Measurements from ENCODE around the gene ANP32A.

ANP32A gene

GRCh38 chr15:68800875-68801274, 19.8 kb downstream of the ANP32A start:
- no peak for DNase-seq

GRCh38 chr15:68798346-68799094, 22.2 kb downstream of the ANP32A start:
- peak in 2 of 56 donors; percentile 21 to 25 for DNase-seq

DNA sequence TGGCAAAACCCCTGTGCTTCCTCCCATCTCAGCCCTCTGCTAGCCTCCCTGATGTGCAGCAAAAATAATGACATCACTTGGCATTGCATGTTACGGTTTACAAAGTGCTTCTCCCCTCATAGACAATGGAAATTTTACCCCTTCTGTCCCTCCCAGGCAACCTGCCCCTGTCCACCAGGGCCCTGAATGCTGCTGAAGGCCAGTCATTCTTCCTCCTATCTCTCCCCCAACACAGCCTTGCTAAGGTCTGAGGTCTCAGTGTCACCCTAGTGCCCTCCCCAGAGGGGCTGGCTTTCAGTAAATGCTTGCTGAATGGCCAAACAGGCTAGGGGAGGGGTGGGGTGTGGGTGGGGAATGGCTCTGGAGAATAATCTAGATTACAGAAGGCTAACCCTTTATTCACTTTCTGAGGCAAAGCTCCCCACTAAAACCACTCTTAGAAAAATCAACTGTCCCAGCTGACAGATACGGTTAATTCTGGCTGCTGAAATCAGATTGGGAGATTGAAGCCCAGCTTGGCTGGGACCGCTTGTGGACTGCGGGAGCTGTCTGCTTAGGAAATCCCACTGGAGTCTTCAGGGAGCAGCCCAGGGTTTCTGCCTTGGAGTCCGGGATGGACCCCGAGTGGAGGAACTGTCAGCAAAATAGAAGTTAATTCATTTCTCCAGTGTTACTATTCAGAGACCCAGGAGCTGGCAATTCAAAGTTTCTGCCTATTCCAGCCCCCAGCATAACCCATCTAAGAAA, 22.9 kb downstream of the ANP32A start:
- DNase-seq = peak in 35 of 56 donors; percentile 17 to 75 (median 51)

DNA sequence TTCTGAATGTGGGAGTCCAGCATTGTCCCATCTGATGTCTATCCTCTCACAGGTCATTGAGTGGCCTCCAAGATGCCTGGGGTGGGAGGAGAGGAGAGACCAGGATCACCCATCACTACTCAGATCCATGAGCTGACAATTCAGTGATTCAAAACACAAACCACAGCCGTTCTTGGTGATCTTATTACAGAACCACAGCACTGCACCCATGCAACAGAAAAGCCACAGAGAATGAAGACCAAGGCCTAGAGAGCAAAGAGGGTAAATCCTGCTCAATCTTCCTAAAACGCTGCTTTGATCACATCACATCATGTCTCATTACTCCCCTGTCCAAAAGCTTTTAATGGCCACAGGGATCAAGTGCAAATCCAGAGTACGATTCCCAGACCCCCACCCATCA, 23.5 kb downstream of the ANP32A start:
- DNase-seq = no peak

- DNase-seq = no peak
Observed at GRCh38 chr15:68796576-68796975, 24.1 kb downstream of the ANP32A start.

DNA sequence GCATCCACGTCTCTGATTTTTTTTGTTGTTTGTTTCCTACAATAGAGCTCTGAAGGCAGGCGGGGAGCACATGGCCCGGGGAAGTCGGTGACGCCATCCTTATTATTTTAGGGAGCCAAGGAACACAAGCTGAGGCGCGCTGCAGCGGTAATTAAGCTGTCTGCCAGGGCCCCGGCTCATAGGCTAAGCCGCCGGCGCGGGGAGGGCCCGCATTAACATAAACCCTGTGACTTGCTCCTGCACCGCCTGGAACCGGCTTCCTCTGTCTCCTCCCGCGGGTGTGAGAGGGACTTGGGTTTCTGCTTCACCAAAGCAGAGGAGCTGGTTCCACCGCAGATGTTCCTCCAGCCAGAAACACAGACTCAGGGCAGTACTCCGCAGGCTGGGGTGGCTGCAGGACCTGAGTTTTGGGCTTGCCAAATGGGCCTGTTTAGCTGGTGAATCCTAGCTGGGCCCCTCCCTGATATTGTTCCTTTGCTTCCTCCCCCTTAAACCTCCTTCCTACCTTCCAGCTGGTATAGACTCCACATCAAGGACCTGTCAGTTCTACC, 25.3 kb downstream of the ANP32A start:
- peak in 55 of 56 donors; percentile 29 to 96 (median 84) for DNase-seq

- peak in 7 of 56 donors; percentile 23 to 48 (median 42) for DNase-seq
Observed at GRCh38 chr15:68794863-68795262, 25.8 kb downstream of the ANP32A start.

GRCh38 chr15:68794307-68794706, 26.4 kb downstream of the ANP32A start:
- no peak for DNase-seq

GRCh38 chr15:68793776-68794175, 26.9 kb downstream of the ANP32A start:
- DNase-seq = peak in 1 of 56 donors; percentile 9

GRCh38 chr15:68792901-68793766, 27.6 kb downstream of the ANP32A start:
- DNase-seq = no peak

- no peak for DNase-seq
Observed at GRCh38 chr15:68791431-68792283, 29.0 kb downstream of the ANP32A start.

- DNase-seq = no peak
Observed at GRCh38 chr15:68790910-68791309, 29.8 kb downstream of the ANP32A start.

- no peak for DNase-seq
Observed at GRCh38 chr15:68790242-68790575, 30.5 kb downstream of the ANP32A start.

- DNase-seq = peak in 7 of 56 donors; percentile 15 to 46 (median 28)
Observed at GRCh38 chr15:68789534-68790241, 31.0 kb downstream of the ANP32A start.

- DNase-seq = no peak
Observed at GRCh38 chr15:68789091-68789490, 31.6 kb downstream of the ANP32A start.

- DNase-seq = no peak
Observed at GRCh38 chr15:68788264-68788624, 32.5 kb downstream of the ANP32A start.

- DNase-seq = no peak
Observed at GRCh38 chr15:68787609-68788263, 33.0 kb downstream of the ANP32A start.

DNA sequence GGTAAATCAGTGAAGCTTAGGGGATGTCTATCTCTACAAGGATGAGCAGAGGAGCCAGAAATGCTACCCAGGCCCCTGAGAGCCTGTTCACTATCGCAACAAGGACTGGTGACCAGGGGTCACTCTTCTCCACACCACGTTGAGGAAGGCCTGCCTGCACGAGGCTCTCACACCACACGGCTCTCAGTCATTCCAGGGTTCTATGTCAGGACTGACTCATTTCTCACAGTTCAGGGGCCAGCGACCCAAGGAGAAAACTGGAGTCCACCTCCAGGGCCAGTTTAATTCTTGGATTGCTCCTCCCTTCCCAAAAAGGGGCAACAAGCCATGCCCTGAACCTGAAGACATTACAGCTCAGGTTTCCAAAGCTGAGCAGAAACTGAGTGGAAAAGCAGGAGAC, 33.9 kb downstream of the ANP32A start:
- no peak for DNase-seq

- no peak for DNase-seq
Observed at GRCh38 chr15:68785541-68785940, 35.2 kb downstream of the ANP32A start.
